ENCODE measurements around the gene TNFRSF25. TPM values are rescaled to one million over a fixed set of nuclear protein-coding genes. Genes with fewer than 3 reads are reported as not detected.
A peak's percentile ranks its signal among the peaks of the same experiment; 100 is the strongest.

Gene TNFRSF25
- total RNA-seq, 1 experiment from 2014 or later = 19.5 TPM

- no peak; the same call in 1 of the 2 replicates for TF ChIP-seq FOXP4 (CRISPR knock-in tag; IDR thresholded peaks at IDR 0.05)
- peak; percentile 20; the same call in 1 of the 2 replicates for TF ChIP-seq ZBTB21 (CRISPR knock-in tag; IDR thresholded peaks at IDR 0.05; ENCODE audit: borderline replicate concordance)
- TF ChIP-seq MYBL2 (CRISPR knock-in tag; IDR thresholded peaks at IDR 0.05) = no peak
- TF ChIP-seq EMX1 (CRISPR knock-in tag; IDR thresholded peaks at IDR 0.05) = no peak
- no peak for TF ChIP-seq TP53 (CRISPR knock-in tag; IDR thresholded peaks at IDR 0.05)
- TF ChIP-seq SOX15 (CRISPR knock-in tag; IDR thresholded peaks at IDR 0.05) = no peak
- TF ChIP-seq CTCF (IDR thresholded peaks at IDR 0.05) = peak; percentile 9; the same call in 1 of the 2 replicates
- TF ChIP-seq, protein P1, sequence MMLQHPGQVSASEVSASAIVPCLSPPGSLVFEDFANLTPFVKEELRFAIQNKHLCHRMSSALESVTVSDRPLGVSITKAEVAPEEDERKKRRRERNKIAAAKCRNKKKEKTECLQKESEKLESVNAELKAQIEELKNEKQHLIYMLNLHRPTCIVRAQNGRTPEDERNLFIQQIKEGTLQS (CRISPR knock-in tag; conservative IDR thresholded peaks at IDR 0.05) = no peak
- TF ChIP-seq AR (CRISPR knock-in tag; IDR thresholded peaks at IDR 0.05) = no peak
- no peak for TF ChIP-seq ZNF671 (CRISPR knock-in tag; IDR thresholded peaks at IDR 0.05)
- TF ChIP-seq, protein P2, sequence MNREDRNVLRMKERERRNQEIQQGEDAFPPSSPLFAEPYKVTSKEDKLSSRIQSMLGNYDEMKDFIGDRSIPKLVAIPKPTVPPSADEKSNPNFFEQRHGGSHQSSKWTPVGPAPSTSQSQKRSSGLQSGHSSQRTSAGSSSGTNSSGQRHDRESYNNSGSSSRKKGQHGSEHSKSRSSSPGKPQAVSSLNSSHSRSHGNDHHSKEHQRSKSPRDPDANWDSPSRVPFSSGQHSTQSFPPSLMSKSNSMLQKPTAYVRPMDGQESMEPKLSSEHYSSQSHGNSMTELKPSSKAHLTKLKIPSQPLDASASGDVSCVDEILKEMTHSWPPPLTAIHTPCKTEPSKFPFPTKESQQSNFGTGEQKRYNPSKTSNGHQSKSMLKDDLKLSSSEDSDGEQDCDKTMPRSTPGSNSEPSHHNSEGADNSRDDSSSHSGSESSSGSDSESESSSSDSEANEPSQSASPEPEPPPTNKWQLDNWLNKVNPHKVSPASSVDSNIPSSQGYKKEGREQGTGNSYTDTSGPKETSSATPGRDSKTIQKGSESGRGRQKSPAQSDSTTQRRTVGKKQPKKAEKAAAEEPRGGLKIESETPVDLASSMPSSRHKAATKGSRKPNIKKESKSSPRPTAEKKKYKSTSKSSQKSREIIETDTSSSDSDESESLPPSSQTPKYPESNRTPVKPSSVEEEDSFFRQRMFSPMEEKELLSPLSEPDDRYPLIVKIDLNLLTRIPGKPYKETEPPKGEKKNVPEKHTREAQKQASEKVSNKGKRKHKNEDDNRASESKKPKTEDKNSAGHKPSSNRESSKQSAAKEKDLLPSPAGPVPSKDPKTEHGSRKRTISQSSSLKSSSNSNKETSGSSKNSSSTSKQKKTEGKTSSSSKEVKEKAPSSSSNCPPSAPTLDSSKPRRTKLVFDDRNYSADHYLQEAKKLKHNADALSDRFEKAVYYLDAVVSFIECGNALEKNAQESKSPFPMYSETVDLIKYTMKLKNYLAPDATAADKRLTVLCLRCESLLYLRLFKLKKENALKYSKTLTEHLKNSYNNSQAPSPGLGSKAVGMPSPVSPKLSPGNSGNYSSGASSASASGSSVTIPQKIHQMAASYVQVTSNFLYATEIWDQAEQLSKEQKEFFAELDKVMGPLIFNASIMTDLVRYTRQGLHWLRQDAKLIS (CRISPR knock-in tag; IDR thresholded peaks at IDR 0.05; ENCODE audit: borderline replicate concordance) = 0 out of 2 replicates have a peak, but pooled peaks have one; percentile 48
- peak; percentile 33; the same call in 1 of the 2 replicates for TF ChIP-seq CREM (CRISPR knock-in tag; IDR thresholded peaks at IDR 0.05)
- 0 out of 2 replicates have a peak, but pooled peaks have one; percentile 48 for TF ChIP-seq KAT7 (CRISPR knock-in tag; IDR thresholded peaks at IDR 0.05; ENCODE audit: borderline replicate concordance)
- no peak for TF ChIP-seq GTF2I (CRISPR knock-in tag; conservative IDR thresholded peaks at IDR 0.05)
- TF ChIP-seq CDX4 (CRISPR knock-in tag; IDR thresholded peaks at IDR 0.05; ENCODE audit: borderline replicate concordance) = no peak
These were observed 24.5 kb upstream of the TNFRSF25 start (continued) for GRCh38 chr1:6490181-6491080.
